NCI-H1417 (cell line): Measurements from ENCODE around the gene DDA1.

Experiments used
- DNase-seq, 3 experiments: peaks; one replicate each; lab custom pipeline; 2025; lab: John Stamatoyannopoulos, UW

The DDA1 gene

GRCh38 chr19:17311455-17312188 lies 2.3 kb downstream of the DDA1 start:
- DNase-seq = no peak

GRCh38 chr19:17312189-17313113 lies 3.1 kb downstream of the DDA1 start:
- no peak for DNase-seq

GRCh38 chr19:17314007-17314593 lies 4.7 kb downstream of the DDA1 start:
- no peak for DNase-seq

GRCh38 chr19:17318966-17319365 lies 9.6 kb downstream of the DDA1 start:
- DNase-seq = no peak

GRCh38 chr19:17319473-17320238 lies 10.3 kb downstream of the DDA1 start:
- DNase-seq = no peak

GRCh38 chr19:17320435-17320834 lies 11.1 kb downstream of the DDA1 start:
- no peak for DNase-seq

- DNase-seq = no peak
Observed at GRCh38 chr19:17321655-17322489, 12.5 kb downstream of the DDA1 start.

- DNase-seq = no peak
Observed at GRCh38 chr19:17322854-17323253, 13.5 kb downstream of the DDA1 start.

- no peak for DNase-seq
Observed at GRCh38 chr19:17323300-17323963, 14.1 kb downstream of the DDA1 start.

GRCh38 chr19:17323964-17324332 lies 14.6 kb downstream of the DDA1 start:
- no peak for DNase-seq

- no peak for DNase-seq
Observed at GRCh38 chr19:17324357-17325114, 15.2 kb downstream of the DDA1 start.

GRCh38 chr19:17325133-17325532 lies 15.8 kb downstream of the DDA1 start:
- DNase-seq = no peak

GRCh38 chr19:17325881-17326594 lies 16.7 kb downstream of the DDA1 start:
- DNase-seq = no peak

GRCh38 chr19:17326595-17326966 lies 17.2 kb downstream of the DDA1 start:
- no peak for DNase-seq

GRCh38 chr19:17327068-17327653 lies 17.8 kb downstream of the DDA1 start:
- DNase-seq = no peak

- peak in 2 of 3 experiments; percentile 50 to 64 for DNase-seq
Observed at GRCh38 chr19:17327654-17328516, 18.5 kb downstream of the DDA1 start.

GRCh38 chr19:17328517-17329365 lies 19.4 kb downstream of the DDA1 start:
- peak in 2 of 3 experiments; percentile 48 to 59 for DNase-seq
